IMR-90 (cell line): ENCODE data around the gene RNF103. TPM values are rescaled to one million over a fixed set of nuclear protein-coding genes. Genes with fewer than 3 reads are reported as not detected.

ENCODE experiments used
- ATAC-seq: fragments of 200-7000 bp; cut with Tn5 transposase; 2 replicates; pipeline ENCODE4 v1.9.1; 2020; ENCODE audit warnings: low read depth, mild to moderate bottlenecking, moderate library complexity
- BruUV-seq: library from RNA; stranded (reverse); fragments of 400-500 nt; replicated peaks from 2 replicates; lab custom pipeline; 2021; lab: Mats Ljungman, UMichigan
- CTCF ChIA-PET: fragments of 300-600 bp; formaldehyde crosslinking; extraction: SDS; loops from one replicate; lab custom pipeline; 2021; ENCODE audit warnings: antibody characterized with exemption; lab: Yijun Ruan, JAX
- POLR2A ChIA-PET: fragments of 300-600 bp; sonication (Branson Sonifier 250); formaldehyde crosslinking; loops from one replicate; lab custom pipeline; 2022; ENCODE audit warnings: antibody characterized with exemption; ENCODE audit not compliant: unreplicated experiment; lab: Charles Lee
- DNase-seq: peaks from one replicate; pipeline ENCODE4 v3.0.0; 2013
- H2AFZ ChIP-seq: replicated peaks from 2 replicates; pipeline ENCODE3; 2013; ENCODE audit warnings: low read length, mild to moderate bottlenecking; ENCODE audit not compliant: poor library complexity
- H2AK5ac ChIP-seq: 2 replicates; pipeline ENCODE4 v1.6.1; 2013; ENCODE audit warnings: low read depth, low read length, inconsistent platforms
- H2AK9ac ChIP-seq: replicated peaks from 2 replicates; pipeline ENCODE3; 2013; ENCODE audit warnings: mild to moderate bottlenecking, low read depth, low read length, moderate library complexity; ENCODE audit not compliant: poor library complexity
- H2BK120ac ChIP-seq: 2 replicates; pipeline ENCODE4 v1.6.1; 2013; ENCODE audit warnings: low read depth, low read length, inconsistent platforms
- H2BK15ac ChIP-seq: 3 replicates; pipeline ENCODE4 v1.6.1; 2013; ENCODE audit warnings: low read depth, low read length, inconsistent platforms
- H2BK20ac ChIP-seq: 2 replicates; pipeline ENCODE4 v1.6.1; 2013; ENCODE audit warnings: low read depth, mild to moderate bottlenecking, inconsistent platforms, low read length, moderate library complexity
- H2BK5ac ChIP-seq: 2 replicates; pipeline ENCODE4 v1.6.1; 2013; ENCODE audit warnings: mild to moderate bottlenecking, low read depth, low read length, inconsistent platforms; ENCODE audit not compliant: poor library complexity, severe bottlenecking
- H3K14ac ChIP-seq: replicated peaks from 2 replicates; pipeline ENCODE4 v1.6.1; 2013; ENCODE audit warnings: low read depth, low read length, inconsistent platforms
- H3K18ac ChIP-seq: 2 replicates; pipeline ENCODE4 v1.6.1; 2013; ENCODE audit warnings: low read depth, low read length, control low read depth
- H3K23ac ChIP-seq: 2 replicates; pipeline ENCODE4 v1.6.1; 2013; ENCODE audit warnings: low read depth, low read length, inconsistent platforms
- H3K27ac ChIP-seq: 2 replicates; pipeline ENCODE4 v1.5.1; 2013; ENCODE audit warnings: mild to moderate bottlenecking, control low read depth, low read length; ENCODE audit not compliant: insufficient read depth
- H3K27me3 ChIP-seq: 2 replicates; pipeline ENCODE4 v1.6.1; 2013; ENCODE audit warnings: low read length; ENCODE audit not compliant: control insufficient read depth, insufficient read depth
- H3K36me3 ChIP-seq: 2 replicates; pipeline ENCODE4 v1.6.1; 2013; ENCODE audit warnings: low read length, mixed read lengths; ENCODE audit not compliant: control insufficient read depth, insufficient read depth
- H3K4ac ChIP-seq: 2 replicates; pipeline ENCODE4 v1.6.1; 2013; ENCODE audit warnings: low read depth, low read length, inconsistent platforms
- H3K4me1 ChIP-seq: 2 replicates; pipeline ENCODE4 v1.6.1; 2013; ENCODE audit warnings: low read length, mixed read lengths; ENCODE audit not compliant: control insufficient read depth, insufficient read depth
- H3K4me2 ChIP-seq: 2 replicates; pipeline ENCODE4 v1.6.1; 2013; ENCODE audit warnings: low read depth, mild to moderate bottlenecking, control low read depth, low read length, moderate library complexity
- H3K4me3 ChIP-seq: 2 replicates; pipeline ENCODE4 v1.5.1; 2013; ENCODE audit warnings: low read depth, mild to moderate bottlenecking, control low read depth, low read length, moderate library complexity; ENCODE audit not compliant: insufficient read depth
- H3K56ac ChIP-seq: 2 replicates; pipeline ENCODE4 v1.6.1; 2013; ENCODE audit warnings: low read length, inconsistent platforms; ENCODE audit not compliant: insufficient read depth; ENCODE audit errors: extremely low read depth
- H3K79me1 ChIP-seq, 2 experiments: 2 replicates each; pipeline ENCODE4 v1.6.1; 2013; ENCODE audit warnings: low read length in 2 of 2, inconsistent platforms in 1 of 2, low read depth in 1 of 2
- H3K9ac ChIP-seq: 2 replicates; pipeline ENCODE4 v1.6.1; 2013; ENCODE audit warnings: low read depth, low read length, control low read depth
- H3K9me1 ChIP-seq: 2 replicates; pipeline ENCODE4 v1.6.1; 2013; ENCODE audit warnings: low read length, inconsistent platforms; ENCODE audit not compliant: insufficient read depth
- H3K9me3 ChIP-seq: 2 replicates; pipeline ENCODE4 v1.6.1; 2013; ENCODE audit warnings: low read length; ENCODE audit not compliant: control insufficient read depth, insufficient read depth
- H4K20me1 ChIP-seq: 2 replicates; pipeline ENCODE4 v1.6.1; 2013; ENCODE audit warnings: low read length, inconsistent platforms; ENCODE audit not compliant: insufficient read depth
- H4K5ac ChIP-seq: 2 replicates; pipeline ENCODE4 v1.6.1; 2013; ENCODE audit warnings: mild to moderate bottlenecking, low read depth, low read length, control low read depth
- H4K8ac ChIP-seq, 2 experiments: 2 replicates each; pipeline ENCODE4 v1.6.1; 2013; ENCODE audit warnings: low read depth in 2 of 2, low read length in 2 of 2, control low read depth in 1 of 2, inconsistent platforms in 1 of 2
- H4K91ac ChIP-seq: 2 replicates; pipeline ENCODE4 v1.6.1; 2013; ENCODE audit warnings: low read depth, low read length, inconsistent platforms; ENCODE audit not compliant: insufficient read depth
- RAD21 ChIP-seq: IDR thresholded peaks from 2 replicates; pipeline ENCODE4 v1.6.1; 2012; ENCODE audit warnings: low read length, improper control_type of control experiment
- WGBS, 2 experiments: methylation state at CpG; one replicate each; pipeline versions ENCODE4 v1.1.5 to v1.1.7; 2013; ENCODE audit warnings: missing lambda C conversion rate in 2 of 2; ENCODE audit not compliant: insufficient read length in 1 of 2; ENCODE audit errors: extremely low coverage in 2 of 2; 5-methylcytosine and 5-hydroxymethylcytosine counted together
- dilution Hi-C: fragments of 300-500 bp; cut with HindIII; formaldehyde crosslinking; loops from one replicate; pipeline ENCODE4 v1.14.3; 2018; ENCODE audit warnings: low sequenced_read_pairs; ENCODE audit not compliant: unreplicated experiment
- in situ Hi-C: fragments of 300-500 bp; cut with MboI; formaldehyde crosslinking; loops from 3 replicates; pipeline ENCODE4 v1.14.3; 2019; ENCODE audit warnings: low sequenced_read_pairs, inconsistent platforms, mixed read lengths
- intact Hi-C: fragments of 100-400 bp; cut with micrococcal nuclease; formaldehyde crosslinking; loops from 2 replicates; pipeline ENCODE4 v1.10.0; 2022
- polyA plus RNA-seq, 3 experiments: library from polyadenylated mRNA; depleted of rRNA; stranded (reverse); fragments of >200 nt; gene quantifications; 2 replicates each; pipeline ENCODE4 v1.2.3, GENCODE V29; 2012; ENCODE audit warnings: low replicate concordance in 1 of 3
- total RNA-seq: library from RNA; depleted of rRNA; stranded (reverse); fragments of >200 nt; gene quantifications from 2 replicates; pipeline ENCODE4 v1.2.3, GENCODE V29; 2012

RNF103 gene
- total and polyA plus RNA-seq, 2 of the 4 experiments (the other 2 are of a cell fraction), result 5.6 to 7.2 TPM

GRCh38 chr2:86625096-86625495 is 1.4 kb upstream of the RNF103 start:
- intact Hi-C loops, result no loop called here
- ATAC-seq, result no peak
- H2AFZ ChIP-seq, result peak overlapping the region; percentile 26
- in situ Hi-C loops, result loop anchor here (10.0 kb wide), 1 partner anchor 60 kb away; the partner anchor contains the start of gene CHMP3
- peaks cover 2 to 6% of the 10 kb centered on the region in 2 experiments; a peak in 2 of 4 replicates for H3K79me1 ChIP-seq
- no TSS peak for BruUV-seq
- no peak overlapping the region for H4K5ac ChIP-seq
- no peak for DNase-seq
- ChIA-PET POLR2A (no interaction called here), CTCF (no interaction called here)
- no peak overlapping the region for H2BK120ac ChIP-seq
- no peak overlapping the region for H3K4ac ChIP-seq
- H3K9me3 ChIP-seq, result no peaks in the 10 kb centered on the region
- no peak overlapping the region for H2BK15ac ChIP-seq
- no peaks in the 10 kb centered on the region for H3K36me3 ChIP-seq
- H4K8ac ChIP-seq, result no peak overlapping the region
- H3K4me2 ChIP-seq, result no peak overlapping the region
- H3K27ac ChIP-seq, result no peak overlapping the region
- no peak overlapping the region for H2AK5ac ChIP-seq
- H3K18ac ChIP-seq, result no peak overlapping the region
- H3K4me1 ChIP-seq, result peaks cover 2% of the 10 kb centered on the region; the same call in 1 of the 2 replicates
- no peak for TF ChIP-seq RAD21
- peaks cover 3% of the 10 kb centered on the region; the same call in 1 of the 2 replicates for H3K27me3 ChIP-seq
- H3K9me1 ChIP-seq, result no peaks in the 10 kb centered on the region
- 100% methylated on average over 2 of the region's 4 CpGs; no CpG with 5 or more reads in 1 of the 2 experiments for WGBS, 2 experiments
- no peak overlapping the region for H2BK20ac ChIP-seq
- no peak overlapping the region for H3K4me3 ChIP-seq
- no peak overlapping the region for H3K56ac ChIP-seq
- H3K9ac ChIP-seq, result no peak overlapping the region
- H3K14ac ChIP-seq, result no peak overlapping the region
- dilution Hi-C loops, result no loop called here
- no peak overlapping the region for H2AK9ac ChIP-seq
- no peaks in the 10 kb centered on the region; the same call in 1 of the 2 replicates for H4K20me1 ChIP-seq
- no peak overlapping the region for H4K91ac ChIP-seq
- no peak overlapping the region for H3K23ac ChIP-seq
- H2BK5ac ChIP-seq, result no peak overlapping the region
